Stimulated activated CD4-positive, alpha-beta T cell treated with anti-CD3 and anti-CD28 coated beads, Interleukin-1b, Interleukin-23, amount 100 ng/mL, for 1 hour (primary cell): ENCODE data around the gene SWT1.

Experiments
- DNase-seq, 2 donors: peaks; one replicate each; pipeline ENCODE4 v3.0.0-alpha.2; 2020; ENCODE audit warnings: low read depth in 2 of 2

Gene SWT1

DNA sequence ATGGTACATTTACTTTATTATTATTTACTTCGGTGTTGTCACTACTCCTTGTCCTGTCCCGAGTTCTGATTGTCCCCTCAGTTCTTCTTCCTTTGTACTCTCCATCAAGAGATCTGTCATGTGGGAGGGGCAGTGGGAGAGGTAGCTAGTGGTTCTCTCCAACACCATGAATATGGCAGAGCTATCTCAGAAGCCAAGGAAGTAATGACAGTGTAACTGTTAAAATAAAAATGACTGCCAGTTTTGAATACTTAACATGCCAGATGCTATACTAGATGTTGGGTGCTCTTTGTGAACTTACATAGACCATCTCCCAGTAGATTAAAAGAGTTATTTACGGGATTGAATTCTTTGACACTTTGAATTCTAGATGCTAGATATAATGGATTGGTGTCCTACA lies 131.5 kb downstream of the SWT1 start:
- no peak for DNase-seq

DNA sequence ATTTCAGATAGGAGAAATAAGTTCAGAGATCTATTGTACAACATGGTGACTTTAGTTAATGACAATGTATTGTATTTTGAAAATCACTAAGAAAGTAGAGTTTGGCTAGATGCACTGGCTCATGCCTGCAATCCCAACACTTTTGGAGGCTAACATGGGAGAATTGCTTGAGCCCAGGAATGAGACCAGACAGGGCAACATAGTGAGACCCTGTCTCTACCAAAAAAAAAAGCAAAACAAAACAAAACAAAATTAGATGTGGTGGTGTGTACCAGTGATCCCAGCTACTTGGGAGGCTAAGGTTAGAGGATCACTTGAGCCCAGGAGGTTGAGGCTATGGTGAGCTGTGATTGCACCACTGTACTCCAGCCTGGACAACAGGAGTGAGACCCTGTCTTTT lies 132.9 kb downstream of the SWT1 start:
- no peak for DNase-seq

DNA sequence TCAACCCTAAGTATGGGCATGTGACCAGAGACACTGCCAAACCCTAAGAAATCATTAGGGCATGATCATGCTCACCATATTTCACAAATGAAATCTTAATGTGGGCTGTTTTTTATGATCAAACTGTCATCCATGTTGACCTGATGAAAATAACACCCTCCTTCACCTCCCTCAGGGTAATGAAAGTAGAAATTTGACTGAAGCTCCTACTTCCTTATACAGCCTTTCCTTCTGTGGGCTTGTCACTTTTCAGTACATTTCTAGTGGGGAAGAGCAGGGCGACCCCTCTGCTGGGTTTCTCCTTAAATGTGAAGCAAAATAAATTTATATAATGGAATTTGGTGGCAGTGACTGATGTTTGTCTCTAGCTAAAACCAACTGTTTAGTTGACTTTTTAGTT lies 134.2 kb downstream of the SWT1 start:
- DNase-seq, result no peak

DNA sequence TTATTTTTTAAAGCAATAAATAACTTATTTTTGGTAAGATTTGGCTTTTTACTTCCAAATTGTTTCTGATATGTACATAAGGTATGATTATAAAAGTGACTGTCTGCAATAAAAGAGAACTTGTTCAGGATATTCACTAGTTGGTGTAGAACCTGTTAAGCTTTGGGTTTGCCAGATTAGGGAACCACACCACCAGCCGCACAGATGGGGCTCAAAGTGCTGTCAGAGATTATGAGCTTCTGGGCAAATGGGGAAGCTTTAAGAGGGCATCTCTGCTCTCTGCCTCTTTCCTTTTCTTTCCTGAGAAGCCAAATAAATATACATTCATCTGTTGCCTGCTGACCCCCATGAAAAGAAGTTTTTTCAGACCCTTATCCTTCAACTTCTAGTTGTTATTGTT lies 134.7 kb downstream of the SWT1 start:
- no peak for DNase-seq

DNA sequence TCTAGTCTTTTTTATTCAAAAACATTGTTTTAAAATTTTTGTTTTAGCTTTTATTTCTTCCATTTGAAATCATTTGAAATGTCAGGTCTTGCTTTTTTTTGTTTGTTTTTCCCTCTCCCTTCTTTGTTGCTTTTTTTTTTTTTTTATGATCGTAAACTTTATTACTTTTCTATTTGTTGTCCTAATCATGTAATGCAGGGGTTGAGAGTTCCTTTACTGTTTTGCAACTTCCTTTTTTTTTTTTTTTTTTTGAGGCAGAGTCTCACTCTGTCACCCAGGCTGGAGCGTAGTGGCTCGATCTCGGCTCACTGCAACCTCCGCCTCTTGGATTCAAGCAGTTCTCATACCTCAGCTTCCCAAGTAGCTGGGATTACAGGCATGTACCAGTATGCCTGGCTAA lies 135.3 kb downstream of the SWT1 start:
- no peak for DNase-seq

DNA sequence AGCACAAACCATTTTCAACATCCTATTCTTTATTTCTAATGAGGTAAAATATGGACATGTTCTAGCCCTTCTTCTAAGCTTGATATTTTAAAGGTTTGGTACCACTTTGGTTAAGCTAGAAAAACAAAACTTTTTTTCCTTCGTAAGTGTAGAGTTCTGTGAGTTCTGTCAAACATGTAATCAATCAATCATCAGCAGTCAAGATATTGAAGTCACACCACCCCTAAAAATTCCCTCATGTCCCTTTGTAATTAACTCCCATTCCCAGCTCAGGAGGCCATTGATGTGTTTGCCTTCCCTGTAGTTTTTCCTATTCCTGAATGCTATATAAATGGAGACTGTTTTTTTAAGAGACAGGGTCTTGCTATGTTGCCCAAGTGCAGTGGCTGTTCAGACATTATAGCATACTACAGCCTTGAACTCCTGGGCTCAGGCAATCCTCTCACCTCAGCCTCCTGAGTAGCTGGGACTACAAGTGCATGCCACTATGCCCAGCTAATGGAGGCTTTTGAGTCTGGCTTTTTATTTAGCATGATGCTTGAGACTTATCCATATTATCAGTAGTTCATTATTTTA lies 137.1 kb downstream of the SWT1 start:
- no peak for DNase-seq

DNA sequence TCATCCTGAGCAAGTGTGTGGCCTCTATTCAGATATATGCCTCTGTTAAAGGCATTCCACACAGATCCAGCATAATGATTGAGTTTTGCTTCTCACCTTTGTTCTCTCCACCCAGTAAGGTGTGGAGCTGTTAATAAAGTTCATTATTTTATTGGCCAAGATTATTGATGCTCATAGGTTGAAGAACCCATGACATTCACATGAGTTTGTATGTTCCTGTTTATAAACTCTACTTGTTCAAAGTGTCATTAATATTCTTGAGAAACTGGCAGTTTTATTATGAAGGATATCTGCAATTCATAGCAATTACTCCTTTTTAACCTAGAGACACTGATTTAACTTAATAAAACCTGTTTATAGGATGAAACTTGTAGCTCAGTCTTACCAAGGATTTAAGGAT lies 138.1 kb downstream of the SWT1 start:
- no peak for DNase-seq

DNA sequence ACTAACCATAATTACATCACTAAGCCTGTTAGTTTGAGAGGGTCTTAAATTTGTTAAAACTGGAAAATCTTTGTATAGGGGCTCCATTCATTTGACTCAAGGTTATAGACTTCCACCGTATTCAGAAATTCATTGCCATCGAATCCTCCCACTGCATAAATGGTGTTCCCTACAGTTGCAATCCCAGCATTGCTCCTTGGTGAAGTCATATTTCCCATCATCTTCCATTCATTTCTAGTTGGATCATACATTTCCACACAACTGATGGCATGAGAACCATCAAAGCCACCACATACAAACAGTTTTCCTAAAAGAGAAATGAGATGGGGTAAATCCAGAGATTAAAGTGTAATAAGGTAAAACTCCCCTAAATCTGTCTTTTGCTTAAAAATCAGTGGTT lies 141.0 kb downstream of the SWT1 start:
- no peak for DNase-seq

DNA sequence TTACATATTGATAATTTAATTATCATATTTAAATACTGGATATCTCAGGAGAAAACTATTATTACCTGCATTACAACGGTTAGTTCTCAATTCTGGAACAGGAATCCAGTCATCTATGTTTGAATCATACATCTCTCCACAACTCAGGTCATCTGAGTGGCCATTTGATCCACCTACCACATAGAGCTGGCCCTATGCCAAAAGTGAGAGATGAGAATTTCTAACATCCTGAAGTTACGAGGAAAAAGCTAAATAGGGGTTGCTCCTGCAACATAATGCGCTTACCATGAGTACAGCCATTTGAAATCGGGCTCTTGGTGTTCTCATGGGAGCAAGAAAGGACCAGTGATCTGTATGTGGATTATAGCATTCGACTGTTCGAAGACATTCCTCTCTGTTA lies 143.2 kb downstream of the SWT1 start:
- no peak for DNase-seq

DNA sequence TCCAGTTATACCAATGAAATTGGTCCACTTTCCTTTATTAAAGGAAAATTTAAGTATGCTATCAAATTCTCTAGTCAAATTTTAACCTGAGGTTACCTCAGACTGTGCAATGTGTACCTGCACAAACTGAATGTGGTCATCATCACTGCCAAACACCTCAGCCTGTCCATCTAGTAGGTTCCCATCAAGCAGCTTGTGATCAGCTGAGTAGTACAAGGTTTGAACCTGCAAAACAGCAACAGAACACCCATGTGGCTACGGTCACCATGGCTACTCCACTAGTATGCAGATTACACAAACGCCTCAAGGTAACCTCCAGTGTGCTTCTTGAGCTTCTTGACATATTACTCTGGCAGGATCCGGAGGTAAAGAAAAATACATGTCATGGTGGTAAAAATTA lies 148.5 kb downstream of the SWT1 start:
- no peak for DNase-seq

DNA sequence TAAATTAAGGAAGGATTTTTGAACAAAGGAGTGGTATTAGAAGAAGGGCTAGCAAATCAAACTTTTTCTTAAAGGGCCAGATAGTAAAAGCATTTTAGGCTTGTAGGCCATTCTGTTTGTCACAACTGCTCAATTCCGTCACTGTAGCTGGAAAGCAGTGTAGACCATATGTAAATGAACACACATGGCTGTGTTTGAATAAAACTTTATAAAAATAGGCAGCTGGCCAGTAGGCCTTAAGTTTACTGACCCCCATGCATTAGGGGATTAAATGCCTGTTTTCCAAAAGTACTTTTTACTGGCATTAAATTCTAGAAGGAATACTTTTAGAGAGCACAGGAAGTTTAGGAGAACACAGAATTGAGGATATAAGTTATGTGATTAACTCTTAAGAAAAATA lies 151.2 kb downstream of the SWT1 start:
- no peak for DNase-seq

DNA sequence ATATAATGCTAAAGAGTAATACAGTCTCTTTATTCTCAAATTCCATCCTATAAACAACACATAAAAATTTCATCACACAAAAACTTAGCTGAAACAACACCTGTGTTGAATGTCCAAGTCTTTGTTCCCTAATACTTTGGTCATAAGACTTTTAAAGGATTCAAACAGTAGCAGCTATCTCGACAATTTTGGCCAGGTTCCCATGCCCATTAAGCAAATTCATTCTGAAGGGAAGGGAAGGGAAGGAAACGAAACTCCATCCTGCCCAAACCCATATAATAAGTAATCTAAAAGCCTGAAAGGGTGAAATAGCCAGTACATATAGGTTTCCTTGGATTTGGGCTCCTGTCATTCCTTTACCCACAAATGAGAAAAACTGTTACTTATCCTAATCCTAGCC lies 152.6 kb downstream of the SWT1 start:
- no peak for DNase-seq

DNA sequence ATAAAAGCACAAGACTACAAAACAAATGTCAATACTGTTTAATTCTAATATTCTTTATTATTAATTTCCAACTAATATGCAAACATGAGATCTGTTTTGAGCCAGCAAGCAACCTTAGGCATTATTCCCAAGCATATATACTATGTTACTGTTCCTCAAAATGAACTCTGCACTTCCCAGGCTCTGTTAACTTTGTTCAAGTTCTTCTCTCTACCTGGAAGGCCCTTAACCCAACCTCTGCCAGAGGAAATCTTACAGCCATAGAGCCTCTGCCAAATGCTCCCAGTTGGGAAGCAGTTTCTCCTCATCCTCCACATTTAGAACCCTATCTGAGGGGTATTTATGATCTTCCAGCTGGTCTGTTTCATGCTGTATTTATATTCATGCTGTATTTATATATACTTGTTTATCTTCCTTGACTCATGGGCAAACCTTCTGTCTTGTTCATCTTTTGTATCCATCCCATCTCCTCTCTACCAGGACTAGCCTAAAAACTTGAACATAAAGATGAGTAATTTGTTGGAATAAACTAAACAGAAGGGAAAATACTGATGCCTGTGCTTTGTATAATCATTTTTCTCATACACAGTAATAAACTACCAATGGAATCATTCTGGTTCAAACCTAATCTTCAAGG lies 154.7 kb downstream of the SWT1 start:
- DNase-seq, result no peak

DNA sequence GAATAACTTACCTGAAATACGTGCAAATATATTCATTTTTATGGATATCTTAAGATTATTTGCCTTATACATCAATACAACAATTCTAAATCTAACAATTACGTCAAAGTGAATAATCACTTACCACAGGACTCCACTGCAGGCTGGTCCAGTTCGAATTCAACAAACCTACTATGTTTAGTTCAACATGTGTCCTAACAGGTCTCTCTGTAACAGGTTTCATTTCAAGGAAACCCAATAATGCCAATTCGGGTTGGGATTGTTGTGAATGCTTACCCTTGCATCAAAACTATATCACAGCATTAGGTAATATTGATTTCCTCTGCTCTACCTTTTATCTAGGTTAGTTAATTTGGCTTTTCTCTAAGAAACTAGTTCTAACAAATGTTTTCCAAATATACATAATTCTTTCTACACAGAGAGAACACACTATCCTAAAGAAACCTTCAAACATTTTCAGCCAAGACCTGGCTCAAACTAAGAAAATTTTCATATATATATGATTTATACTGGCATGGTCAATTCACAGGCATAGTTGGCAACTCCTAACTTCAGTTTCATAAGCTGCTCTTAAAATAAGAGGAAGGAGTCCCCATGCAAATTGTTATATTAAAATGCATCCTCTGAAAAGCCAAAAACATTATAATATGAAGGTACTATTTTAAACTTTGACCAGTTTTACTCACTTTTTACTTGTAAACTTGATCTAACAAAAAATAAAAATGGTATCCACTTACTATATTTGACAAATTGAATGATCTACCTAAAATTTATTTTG lies 155.6 kb downstream of the SWT1 start:
- DNase-seq, result no peak

DNA sequence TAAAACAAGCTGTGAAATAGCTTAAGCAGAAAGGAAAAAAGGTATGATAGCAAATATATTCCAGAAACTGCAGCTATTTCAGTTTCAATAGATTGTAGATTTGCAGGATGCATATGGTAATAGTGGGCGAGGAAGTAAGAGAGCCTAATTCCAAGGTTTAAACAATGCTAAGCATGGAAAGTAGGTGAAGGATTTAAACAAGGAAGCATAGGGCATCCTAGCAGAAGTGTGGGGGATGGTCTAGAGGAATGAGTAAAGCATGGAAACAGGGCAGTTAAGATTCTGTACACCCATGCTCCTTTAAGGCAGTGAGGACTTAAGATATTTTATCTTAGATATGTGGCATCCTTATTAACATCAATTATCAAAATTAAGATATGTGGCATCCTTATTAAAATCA lies 157.4 kb downstream of the SWT1 start:
- DNase-seq, result no peak

DNA sequence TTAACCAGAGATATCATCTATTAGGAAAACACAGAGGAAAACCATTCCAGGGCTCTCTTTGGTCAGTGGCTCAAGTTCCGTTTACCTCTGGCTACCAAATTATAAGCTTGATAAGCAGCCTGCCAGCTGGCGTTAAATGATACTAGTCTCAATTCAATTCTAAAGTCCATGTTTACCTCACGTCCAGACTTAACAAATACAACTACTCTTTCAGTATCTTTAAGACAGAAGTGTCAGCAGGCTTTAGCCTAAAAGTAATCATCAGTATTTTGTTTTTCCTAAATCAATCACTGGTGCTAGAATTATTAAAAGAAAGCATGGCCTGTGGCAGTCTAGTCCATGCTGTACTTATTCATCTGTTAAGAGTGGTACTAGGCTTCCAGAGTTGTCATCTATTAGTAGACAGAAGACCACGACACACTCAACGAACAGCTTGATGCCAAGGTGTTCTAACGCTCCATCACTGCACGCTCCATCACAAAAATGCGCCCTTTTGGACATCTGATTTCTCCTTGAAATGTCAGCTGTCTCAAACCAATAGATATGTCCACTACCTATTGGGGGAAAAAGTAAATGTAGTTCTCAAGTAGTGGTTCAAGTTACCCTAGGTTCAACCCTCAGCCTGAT lies 158.6 kb downstream of the SWT1 start:
- DNase-seq, result no peak

DNA sequence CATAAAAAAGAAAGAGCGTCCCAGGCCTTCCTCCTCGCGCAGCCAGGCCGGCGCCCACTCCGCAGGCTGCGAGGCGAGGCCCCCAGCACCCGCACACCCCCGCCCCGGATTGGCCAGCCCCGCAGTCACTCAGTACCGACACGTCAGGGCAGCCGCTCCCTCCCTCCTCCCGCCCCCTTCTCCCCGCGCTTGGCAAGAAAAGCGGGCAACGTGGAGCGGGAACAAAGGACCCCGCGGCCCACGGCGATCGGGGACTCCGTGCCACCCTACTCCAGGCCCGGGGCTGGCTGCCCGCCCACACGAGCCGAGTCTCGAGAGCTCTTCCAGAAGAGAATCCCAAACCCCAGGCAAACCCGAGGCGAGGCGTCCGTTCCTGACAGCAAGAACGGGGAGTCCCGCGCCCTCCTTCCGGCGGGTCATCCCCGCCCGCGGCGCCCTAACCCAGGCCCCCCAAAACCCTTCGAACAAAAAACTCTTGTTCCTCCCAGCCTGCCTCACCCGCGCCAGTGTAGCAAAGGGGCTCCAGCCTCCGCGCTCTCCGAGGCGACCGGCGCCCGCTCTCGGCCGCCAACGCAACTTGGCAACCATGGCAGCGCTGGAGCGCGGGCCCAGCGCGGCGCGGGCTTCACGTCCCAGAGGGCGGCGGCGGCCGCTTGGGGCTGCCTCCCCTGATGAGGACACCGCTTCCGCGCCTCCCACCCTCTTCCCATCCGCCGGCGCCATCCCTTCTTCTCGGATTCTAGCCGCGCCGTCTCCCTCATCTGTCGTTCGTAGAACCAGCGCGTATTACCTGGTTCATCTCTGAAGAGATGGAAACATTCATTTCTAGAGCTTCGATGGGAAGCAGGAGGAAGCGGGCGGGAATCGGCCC lies 159.4 kb downstream of the SWT1 start:
- peak; percentile 76 to 87 for DNase-seq

DNA sequence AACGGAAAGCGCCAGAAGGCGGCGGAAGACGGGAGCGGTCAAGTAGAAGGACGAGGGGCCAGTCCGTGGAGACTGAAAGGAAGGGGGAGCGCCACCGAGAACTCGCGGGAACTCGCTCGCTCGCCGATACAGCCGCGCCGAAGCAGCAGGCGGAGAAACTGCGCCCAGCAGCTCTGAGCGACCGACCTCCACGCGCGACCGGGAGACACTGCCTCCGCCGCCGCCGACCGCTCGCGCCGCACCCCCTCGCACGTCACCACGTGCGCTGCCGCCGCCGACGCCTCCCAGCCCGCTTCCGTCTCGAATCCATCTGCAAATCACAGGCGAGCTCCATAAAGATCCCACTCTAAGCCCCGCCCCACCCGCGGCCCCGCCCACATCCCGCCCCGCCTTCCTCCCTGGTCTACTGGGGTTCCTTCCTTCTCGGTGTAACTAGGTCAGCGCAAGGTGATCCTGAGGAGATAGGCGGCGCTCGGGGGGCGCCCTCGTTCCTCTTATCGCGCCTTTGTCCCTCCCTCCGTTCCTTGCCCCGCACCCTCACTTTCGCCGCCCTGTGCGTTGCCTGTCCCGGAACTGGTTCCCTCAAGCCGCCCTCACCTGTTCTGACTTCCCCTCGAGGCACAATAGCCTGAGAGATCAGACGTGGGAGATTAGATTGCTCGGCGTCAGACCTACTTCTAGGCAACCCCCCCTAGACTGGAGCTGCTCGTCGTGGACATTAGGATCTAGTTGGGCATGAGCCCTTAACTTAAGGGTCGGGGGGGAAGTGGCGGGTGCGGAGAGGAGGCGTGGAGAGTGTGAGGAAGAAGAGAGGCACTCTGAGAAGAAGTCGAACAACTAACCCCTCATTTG lies 160.3 kb downstream of the SWT1 start, which contains the start of gene IVNS1ABP:
IVNS1ABP (minus strand) TSS at position 210 of the 852 bp plus-strand sequence. CDS start 7,750 bp downstream, outside the sequence.
- peak; percentile 91 to 92 for DNase-seq

DNA sequence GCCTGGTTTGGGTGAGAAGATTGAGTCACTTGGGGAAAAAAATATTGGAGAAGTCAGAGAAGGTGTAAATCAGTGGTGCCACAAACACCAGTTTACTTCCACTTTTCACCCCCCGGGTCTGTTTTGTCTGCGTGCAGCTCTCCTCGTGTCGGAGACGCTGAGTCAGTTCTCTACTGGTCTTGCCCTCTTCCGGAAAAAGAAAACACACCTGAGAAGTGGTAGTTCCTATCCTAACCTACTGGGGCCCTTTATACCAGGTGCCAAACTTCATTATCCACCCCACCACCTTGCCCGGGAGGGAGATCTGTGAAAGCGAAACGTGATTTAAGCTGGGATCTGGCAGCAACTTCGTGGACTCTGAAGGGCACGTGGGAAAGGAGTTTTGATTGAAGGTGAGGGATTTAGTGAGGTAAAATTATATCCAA lies 160.9 kb downstream of the SWT1 start:
- peak; percentile 34 to 53 for DNase-seq

DNA sequence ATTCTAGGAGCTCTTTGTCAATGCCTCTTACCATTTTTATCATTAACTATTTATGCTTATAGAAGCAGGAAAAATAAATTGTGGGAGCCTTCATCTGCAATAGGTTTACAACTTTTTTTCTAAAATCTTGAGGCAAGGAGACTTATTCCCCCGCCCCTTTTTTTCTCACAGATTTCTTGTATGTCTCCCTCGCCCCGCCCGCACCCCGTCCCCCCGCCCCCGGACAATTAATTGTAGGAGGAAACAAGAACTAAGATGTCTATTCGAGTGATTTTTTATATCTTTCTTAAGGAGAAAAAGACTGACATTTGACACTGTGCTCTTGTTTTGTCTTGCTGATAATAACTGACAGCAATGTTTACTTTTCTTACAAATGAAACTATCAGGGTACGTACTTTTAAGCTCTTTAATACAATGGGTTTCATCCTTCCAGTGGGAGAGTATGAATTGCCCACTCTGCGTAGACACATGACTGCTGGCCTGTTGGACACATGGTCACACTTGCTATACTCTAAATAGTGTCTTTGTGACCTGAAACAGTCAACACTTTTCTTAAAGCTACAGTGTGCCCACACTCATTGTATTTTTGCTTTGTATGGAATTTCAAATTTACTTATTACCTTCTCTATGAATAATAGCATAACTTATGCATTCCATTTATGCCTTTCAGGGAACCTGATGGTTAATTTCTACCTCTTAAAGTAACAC lies 161.6 kb downstream of the SWT1 start:
- no peak for DNase-seq
